ENCODE measurements around the gene PLPP7.

The PLPP7 gene

GRCh38 chr9:131253891-131254491, 35.5 kb upstream of the PLPP7 start:
- Histone ChIP-seq H3K27me3 (no peaks in the 10 kb centered on the region), H3K27ac (peak overlapping the region; percentile 96), H3K9me3 (no peaks in the 10 kb centered on the region), H3K36me3 (peaks cover 7% of the 10 kb centered on the region), H3K4me3 (ENCODE audit: low read depth in 1 of 2, low read length in 1 of 2) (peak overlapping the region in 1 of 2 experiments; percentile 69), H3K4me1 (ENCODE audit: control insufficient read depth in 1 of 2, insufficient read depth in 1 of 2, low read depth in 1 of 2, low read length in 1 of 2) (peaks cover 69 to 76% of the 10 kb centered on the region in 2 experiments)
- TF ChIP-seq CTCF (IDR thresholded peaks at IDR 0.05): no peak

- no peak for TF ChIP-seq CTCF (IDR thresholded peaks at IDR 0.05)
- Histone ChIP-seq H3K36me3 (peaks cover 13% of the 10 kb centered on the region), H3K27me3 (no peaks in the 10 kb centered on the region), H3K27ac (peak overlapping the region; percentile 96), H3K9me3 (no peaks in the 10 kb centered on the region), H3K4me3 (ENCODE audit: low read depth in 1 of 2, low read length in 1 of 2) (peak overlapping the region in 1 of 2 experiments; percentile 69), H3K4me1 (ENCODE audit: control insufficient read depth in 1 of 2, insufficient read depth in 1 of 2, low read depth in 1 of 2, low read length in 1 of 2) (peaks cover 69 to 76% of the 10 kb centered on the region in 2 experiments)
Measured at GRCh38 chr9:131254626-131255025, 34.9 kb upstream of the PLPP7 start.

GRCh38 chr9:131255676-131256197, 33.8 kb upstream of the PLPP7 start:
- no peak for TF ChIP-seq CTCF (IDR thresholded peaks at IDR 0.05)
- no peaks in the 10 kb centered on the region for H3K9me3 ChIP-seq
- peaks cover 69 to 76% of the 10 kb centered on the region in 2 experiments for H3K4me1 ChIP-seq (ENCODE audit: control insufficient read depth in 1 of 2, insufficient read depth in 1 of 2, low read depth in 1 of 2, low read length in 1 of 2)
- peak overlapping the region; percentile 66 to 69 for H3K4me3 ChIP-seq (ENCODE audit: low read depth in 1 of 2, low read length in 1 of 2)
- H3K27me3 ChIP-seq: no peaks in the 10 kb centered on the region
- peaks cover 24% of the 10 kb centered on the region for H3K36me3 ChIP-seq
- peak overlapping the region; percentile 96 for H3K27ac ChIP-seq

GRCh38 chr9:131257266-131258025, 32.1 kb upstream of the PLPP7 start:
- Histone ChIP-seq H3K27me3 (no peaks in the 10 kb centered on the region), H3K27ac (peak overlapping the region; percentile 96), H3K36me3 (peaks cover 34% of the 10 kb centered on the region), H3K9me3 (no peaks in the 10 kb centered on the region), H3K4me3 (ENCODE audit: low read depth in 1 of 2, low read length in 1 of 2) (peak overlapping the region in 1 of 2 experiments; percentile 69), H3K4me1 (ENCODE audit: control insufficient read depth in 1 of 2, insufficient read depth in 1 of 2, low read depth in 1 of 2, low read length in 1 of 2) (peaks cover 62 to 66% of the 10 kb centered on the region in 2 experiments)
- no peak for TF ChIP-seq CTCF (IDR thresholded peaks at IDR 0.05)

GRCh38 chr9:131258186-131258585, 31.3 kb upstream of the PLPP7 start:
- peak overlapping the region; percentile 96 for H3K27ac ChIP-seq
- H3K36me3 ChIP-seq: peaks cover 34% of the 10 kb centered on the region
- H3K9me3 ChIP-seq: no peaks in the 10 kb centered on the region
- H3K27me3 ChIP-seq: no peaks in the 10 kb centered on the region
- H3K4me1 ChIP-seq (ENCODE audit: control insufficient read depth in 1 of 2, insufficient read depth in 1 of 2, low read depth in 1 of 2, low read length in 1 of 2): peaks cover 62 to 66% of the 10 kb centered on the region in 2 experiments
- no peak overlapping the region for H3K4me3 ChIP-seq (ENCODE audit: low read depth in 1 of 2, low read length in 1 of 2)
- TF ChIP-seq CTCF (IDR thresholded peaks at IDR 0.05): no peak

Measured in neutrophil (primary cell).